Bronchial epithelial cell (primary cell): Measurements from ENCODE around the gene EIF1AD. TPM values are rescaled to one million over a fixed set of nuclear protein-coding genes. Genes with fewer than 3 reads are reported as not detected.
A peak's percentile ranks its signal among the peaks of the same experiment; 100 is the strongest.

Source experiments
- DNase-seq: peaks from one replicate; pipeline ENCODE4 v3.0.0-alpha.2; 2010; ENCODE audit warnings: low read depth
- FAIRE-seq: peaks from 2 replicates; lab custom pipeline; 2011; peaks lifted over from hg19 to GRCh38; lab: Jason Lieb, UNC
- H3K27me3 ChIP-seq: 2 replicates; pipeline ENCODE4 v1.5.1; 2011; ENCODE audit warnings: low read length; ENCODE audit not compliant: control insufficient read depth, insufficient read depth
- H3K36me3 ChIP-seq: 2 replicates; pipeline ENCODE4 v1.5.1; 2011; ENCODE audit warnings: low read length; ENCODE audit not compliant: control insufficient read depth, insufficient read depth
- H3K4me3 ChIP-seq: 2 replicates; pipeline ENCODE4 v1.5.1; 2011; ENCODE audit warnings: mild to moderate bottlenecking, low read depth, low read length, control low read depth
- total RNA-seq: library from RNA; depleted of rRNA; stranded (reverse); fragments of >200 nt; gene quantifications from 2 replicates; pipeline ENCODE4 v1.2.1, GENCODE V29; 2014
- TF ChIP-seq, protein P1 (sequence below): IDR thresholded peaks from 2 replicates; pipeline ENCODE4 v1.5.1; 2011; ENCODE audit warnings: mild to moderate bottlenecking, moderate library complexity, low read length, control low read depth, inconsistent platforms; ENCODE audit not compliant: insufficient read depth, severe bottlenecking

Gene EIF1AD
- total RNA-seq, 1 donor from 2014 or later: 44.5 TPM

DNA sequence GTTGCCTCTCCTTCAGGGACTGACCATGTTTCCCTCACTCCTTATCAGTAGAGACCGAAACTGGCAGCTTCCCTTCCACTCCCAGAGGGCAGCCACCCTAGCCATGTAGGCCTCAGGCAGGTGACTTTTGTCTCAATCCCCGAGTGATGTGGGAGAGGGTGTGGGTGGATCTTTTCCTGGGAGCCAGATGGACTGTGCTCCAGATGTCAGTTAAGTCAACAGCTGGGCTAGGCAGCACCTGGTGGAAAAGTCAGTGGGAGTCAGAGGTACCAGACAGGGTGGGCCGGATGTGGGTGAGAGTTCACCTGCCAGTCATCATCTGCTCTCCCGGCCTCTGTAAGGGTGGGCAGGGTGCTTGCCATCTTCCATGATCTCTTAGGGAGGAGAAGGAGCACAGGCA, 2.2 kb upstream of the EIF1AD start:
- TF ChIP-seq, protein P1, sequence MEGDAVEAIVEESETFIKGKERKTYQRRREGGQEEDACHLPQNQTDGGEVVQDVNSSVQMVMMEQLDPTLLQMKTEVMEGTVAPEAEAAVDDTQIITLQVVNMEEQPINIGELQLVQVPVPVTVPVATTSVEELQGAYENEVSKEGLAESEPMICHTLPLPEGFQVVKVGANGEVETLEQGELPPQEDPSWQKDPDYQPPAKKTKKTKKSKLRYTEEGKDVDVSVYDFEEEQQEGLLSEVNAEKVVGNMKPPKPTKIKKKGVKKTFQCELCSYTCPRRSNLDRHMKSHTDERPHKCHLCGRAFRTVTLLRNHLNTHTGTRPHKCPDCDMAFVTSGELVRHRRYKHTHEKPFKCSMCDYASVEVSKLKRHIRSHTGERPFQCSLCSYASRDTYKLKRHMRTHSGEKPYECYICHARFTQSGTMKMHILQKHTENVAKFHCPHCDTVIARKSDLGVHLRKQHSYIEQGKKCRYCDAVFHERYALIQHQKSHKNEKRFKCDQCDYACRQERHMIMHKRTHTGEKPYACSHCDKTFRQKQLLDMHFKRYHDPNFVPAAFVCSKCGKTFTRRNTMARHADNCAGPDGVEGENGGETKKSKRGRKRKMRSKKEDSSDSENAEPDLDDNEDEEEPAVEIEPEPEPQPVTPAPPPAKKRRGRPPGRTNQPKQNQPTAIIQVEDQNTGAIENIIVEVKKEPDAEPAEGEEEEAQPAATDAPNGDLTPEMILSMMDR: no peak
- Histone ChIP-seq H3K36me3 (peaks cover 15% of the 10 kb centered on the region), H3K4me3 (no peak overlapping the region), H3K27me3 (no peaks in the 10 kb centered on the region)
- FAIRE-seq (no peak), DNase-seq (no peak)

DNA sequence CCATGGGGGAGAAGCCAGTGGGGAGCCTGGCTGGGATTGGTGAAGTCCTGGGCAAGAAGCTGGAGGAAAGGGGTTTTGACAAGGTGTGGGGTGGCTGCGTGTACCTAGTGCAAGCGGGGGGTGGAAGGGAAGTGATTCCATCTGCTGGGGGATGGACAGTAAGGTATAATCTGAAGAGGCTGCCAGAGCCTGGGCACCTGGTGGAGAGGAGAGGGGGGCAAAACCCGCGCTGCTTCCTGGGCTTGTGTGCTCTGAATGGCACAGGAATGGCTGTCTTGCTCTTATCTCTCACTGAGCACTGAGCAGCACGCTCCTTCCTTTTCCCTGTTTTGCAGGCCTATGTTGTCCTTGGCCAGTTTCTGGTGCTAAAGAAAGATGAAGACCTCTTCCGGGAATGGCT, 1.3 kb upstream of the EIF1AD start:
- DNase-seq (no peak), FAIRE-seq (no peak)
- TF ChIP-seq, protein P1: no peak
- peaks cover 23% of the 10 kb centered on the region for H3K36me3 ChIP-seq
- H3K4me3 ChIP-seq: peak overlapping the region; percentile 65
- H3K27me3 ChIP-seq: no peaks in the 10 kb centered on the region

DNA sequence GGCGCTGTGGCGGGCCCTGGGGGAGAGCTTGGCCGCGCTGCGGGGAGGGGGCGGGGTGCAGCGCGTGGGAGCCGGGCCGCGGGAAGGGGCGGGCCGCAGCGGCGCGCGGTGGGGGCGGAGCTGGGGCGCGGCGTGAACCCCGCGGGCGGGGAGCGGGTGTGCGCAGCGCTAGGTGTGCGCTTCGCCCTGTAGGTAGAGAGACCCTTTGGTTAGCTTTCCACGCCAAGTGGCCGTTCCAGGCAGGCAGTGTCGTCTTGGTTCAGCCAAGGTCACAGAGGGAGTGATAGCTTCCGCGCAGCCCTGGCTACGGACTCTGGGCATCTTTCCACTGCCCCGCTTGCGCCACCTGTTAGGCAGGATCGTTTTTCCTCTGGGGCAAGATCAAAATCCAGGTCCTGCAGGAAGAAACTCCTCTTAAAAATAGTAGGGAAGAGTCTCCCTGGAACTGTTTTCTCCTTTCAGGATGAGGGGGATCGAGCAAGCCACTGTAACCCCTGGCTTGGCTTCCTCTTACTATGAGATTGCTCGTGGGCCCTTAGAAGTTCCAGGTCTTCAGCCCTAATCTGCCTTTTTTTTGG, 780 bp upstream of the EIF1AD start:
- DNase-seq: peak; percentile 31
- H3K27me3 ChIP-seq: no peaks in the 10 kb centered on the region

DNA sequence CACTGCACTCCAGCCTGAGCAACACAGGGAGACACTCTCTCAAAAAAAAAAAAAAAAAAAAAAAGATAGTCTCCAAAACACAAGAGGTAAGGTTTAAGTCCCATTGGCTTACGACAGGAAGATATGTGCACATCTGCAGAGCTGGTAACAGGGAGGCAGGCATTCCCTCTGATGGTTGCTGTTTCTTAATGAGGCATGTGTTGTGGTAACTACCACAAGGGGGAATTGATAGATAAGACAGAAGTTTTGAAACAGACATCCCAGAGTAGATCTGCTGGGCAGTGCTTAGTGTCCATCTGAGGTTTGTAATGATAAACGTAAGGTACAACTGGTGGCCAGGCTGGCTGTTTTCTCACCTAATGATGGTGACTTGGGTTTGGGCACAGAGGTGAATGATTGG, 4.7 kb downstream of the EIF1AD start:
- TF ChIP-seq, protein P1: no peak
- FAIRE-seq (no peak), DNase-seq (no peak)
- no peak overlapping the region for H3K4me3 ChIP-seq
- peaks cover 24% of the 10 kb centered on the region for H3K36me3 ChIP-seq
- H3K27me3 ChIP-seq: no peaks in the 10 kb centered on the region

More for the DNA sequence above, 780 bp upstream of the EIF1AD start:
- Histone ChIP-seq H3K4me3 (peak overlapping the region; percentile 65), H3K36me3 (peaks cover 28% of the 10 kb centered on the region)
- FAIRE-seq: no peak
- TF ChIP-seq, protein P1: peak; percentile 23

DNA sequence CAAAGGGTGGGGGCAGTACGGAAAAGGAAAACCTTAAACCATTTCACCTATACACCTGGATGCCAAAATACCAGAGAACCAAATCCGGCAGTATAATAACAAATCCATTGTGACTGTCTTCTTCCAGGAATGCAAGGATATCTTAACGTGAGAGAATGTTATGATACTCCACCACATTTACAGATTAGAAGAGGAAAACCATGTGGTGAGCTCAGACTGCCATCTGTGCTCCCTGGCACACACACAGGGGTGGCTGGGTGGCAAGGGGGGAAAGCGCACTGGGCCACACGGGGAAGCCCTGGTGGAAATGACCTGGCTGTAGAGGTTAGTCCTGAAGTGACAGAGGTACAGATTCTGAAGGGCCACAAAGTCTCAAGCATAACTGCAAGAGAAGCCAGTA, 9.9 kb downstream of the EIF1AD start:
- TF ChIP-seq, protein P1: no peak
- DNase-seq (no peak), FAIRE-seq (no peak)
- Histone ChIP-seq H3K4me3 (no peak overlapping the region), H3K27me3 (no peaks in the 10 kb centered on the region), H3K36me3 (peaks cover 2% of the 10 kb centered on the region)
